ENCODE measurements around the gene CDKN2B-AS1.
"Not testable (repeated sequence)": the region's sequence is repeated elsewhere in the genome, so short reads cannot be mapped to it uniquely, and the experiment has no call there.

CDKN2B-AS1 gene

DNA sequence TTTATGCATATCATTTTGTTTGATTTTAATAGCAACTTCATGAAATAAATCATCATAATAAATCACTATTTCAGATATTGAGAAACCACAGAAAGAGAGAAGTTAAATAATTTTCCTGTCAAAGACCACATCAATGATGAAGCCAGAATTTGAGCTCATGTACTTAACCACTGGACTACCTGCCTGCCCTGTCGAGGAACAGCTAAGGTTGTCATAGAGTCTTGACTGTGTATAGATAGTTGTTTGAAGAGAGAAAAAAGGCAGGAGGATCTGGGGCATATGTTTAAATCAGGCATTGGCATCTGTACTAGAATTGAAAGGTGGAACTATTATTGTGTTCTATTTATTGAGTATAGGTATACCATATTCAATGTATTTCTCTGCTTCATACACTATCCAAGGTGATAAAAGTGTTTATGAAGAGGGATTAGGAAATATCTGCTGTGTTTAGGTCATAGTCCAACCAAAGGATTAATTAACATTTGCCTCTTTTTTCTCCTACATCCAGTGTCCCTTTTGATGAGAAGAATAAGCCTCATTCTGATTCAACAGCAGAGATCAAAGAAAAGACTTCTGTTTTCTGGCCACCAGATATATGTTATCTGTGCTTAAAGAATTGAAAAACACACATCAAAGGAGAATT is 51.8 kb downstream of the CDKN2B-AS1 start:
- DNase-seq, result no peak

DNA sequence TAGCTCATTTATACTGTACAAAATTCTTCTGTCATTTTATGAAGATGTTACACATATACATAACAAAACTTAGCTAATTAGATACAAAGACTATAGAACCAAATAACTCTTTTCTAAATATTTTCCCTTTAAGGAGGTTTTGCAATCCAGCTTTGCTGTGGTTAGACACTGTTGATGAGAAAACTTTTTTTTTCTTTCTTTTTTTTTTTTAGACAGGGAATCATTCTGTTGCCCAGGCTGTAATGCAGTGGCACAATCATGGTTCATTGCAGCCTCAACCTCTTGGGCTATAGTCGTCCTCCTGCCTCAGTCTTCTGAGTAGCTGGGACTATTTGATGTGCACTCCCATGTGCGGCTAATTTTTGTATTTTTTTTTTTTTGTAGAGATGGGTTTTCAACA is 53.0 kb downstream of the CDKN2B-AS1 start:
- DNase-seq, result no peak

DNA sequence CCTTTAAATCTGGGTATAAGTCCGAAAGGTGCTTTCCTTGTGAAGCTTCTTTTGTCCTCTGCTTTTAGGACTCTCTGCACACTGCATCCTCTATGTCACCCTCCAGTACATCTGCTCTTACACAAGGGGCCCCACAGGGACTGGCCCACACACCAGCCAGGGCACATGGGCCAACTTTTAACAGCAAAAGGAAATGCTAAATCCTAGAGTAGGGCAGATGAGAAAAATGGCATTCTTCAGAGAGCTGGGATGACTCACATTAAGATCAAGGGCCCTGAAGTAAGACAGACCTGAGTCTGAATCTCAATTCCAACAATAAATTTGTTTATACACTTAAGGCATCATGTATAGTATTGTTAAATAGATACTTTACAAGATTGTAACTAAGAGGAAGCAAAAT is 54.8 kb downstream of the CDKN2B-AS1 start:
- no peak for DNase-seq

DNA sequence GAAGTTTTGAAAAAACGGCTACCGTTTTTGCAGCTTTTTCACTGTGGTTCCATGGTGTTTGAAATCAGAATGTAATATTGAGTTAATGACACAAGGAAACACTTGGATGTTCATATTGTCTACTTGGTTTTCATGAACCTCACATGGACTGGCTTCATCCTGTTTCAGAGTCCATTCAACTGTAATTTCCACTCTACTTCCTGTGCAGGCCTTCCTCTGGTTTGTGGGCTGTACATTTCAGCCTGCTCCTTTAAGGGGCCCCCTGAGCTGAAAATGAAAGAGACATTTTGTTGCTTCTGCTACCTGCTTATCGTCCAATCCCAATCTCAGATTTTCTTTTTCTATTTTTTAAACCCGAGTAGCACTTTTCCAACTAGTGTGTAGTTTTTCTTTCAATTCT is 56.3 kb downstream of the CDKN2B-AS1 start:
- no peak for DNase-seq

DNA sequence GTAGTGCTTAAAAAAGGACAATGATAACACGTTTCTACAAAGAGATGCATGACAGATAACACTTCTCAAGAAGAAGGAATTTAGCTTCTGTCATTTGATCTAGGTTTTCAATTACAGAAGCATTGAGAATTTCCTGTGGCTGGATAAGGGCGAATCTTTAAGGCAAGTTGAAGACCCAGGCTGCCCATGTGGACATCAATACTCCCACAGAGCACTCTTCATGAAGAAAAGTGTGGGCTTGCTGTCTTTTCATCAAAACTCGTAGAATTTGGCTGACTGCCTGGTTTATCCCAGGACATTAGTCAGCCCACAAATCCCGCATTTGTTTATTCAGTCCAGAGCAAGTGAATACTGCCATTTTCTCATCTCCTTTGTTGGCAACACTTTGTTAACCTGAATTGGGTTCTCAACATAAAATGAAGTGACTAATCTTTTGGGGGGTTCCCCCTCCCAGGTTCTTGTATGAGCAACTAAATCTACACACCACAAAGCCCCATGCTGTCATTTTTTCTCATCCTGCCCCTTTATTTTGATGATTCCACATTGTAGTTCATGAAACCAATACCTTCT is 57.9 kb downstream of the CDKN2B-AS1 start:
- DNase-seq, result no peak

DNA sequence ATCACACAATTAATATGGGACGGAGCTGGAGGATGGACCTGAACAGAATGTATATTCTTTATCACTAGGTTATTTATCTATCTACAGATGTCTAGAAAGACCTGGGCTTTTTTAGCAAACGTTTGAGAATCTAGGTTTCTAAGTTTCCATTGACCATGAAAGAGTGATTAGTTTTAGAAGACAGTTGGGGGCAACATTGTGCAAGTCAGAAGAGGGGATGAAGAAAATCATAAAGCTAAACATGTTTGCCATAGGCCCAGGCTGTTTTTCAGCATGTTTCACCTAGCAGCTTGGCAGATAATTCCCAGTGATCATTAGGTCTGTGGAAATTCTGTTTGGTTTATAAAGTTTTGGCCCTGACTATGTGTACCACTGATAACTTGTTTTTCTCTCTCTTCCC is 58.6 kb downstream of the CDKN2B-AS1 start:
- no peak for DNase-seq

DNA sequence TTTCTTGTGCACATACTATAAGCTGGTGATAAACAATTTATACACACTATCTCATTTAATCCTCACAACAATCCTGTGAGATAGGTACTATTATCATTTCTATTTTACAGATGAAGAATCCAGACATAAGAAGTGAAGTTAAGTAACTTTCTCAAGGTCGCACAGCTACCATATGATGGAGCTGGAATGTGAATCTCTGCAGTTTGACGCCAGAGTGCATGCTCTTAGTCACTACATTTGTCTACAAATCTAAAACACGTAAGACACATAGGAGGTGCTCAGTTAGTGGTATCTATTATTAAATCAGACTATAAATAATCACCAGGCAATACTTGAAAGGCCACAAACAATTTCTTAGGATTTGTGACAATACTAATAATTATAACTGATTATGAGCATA is 59.5 kb downstream of the CDKN2B-AS1 start:
- no peak for DNase-seq

DNA sequence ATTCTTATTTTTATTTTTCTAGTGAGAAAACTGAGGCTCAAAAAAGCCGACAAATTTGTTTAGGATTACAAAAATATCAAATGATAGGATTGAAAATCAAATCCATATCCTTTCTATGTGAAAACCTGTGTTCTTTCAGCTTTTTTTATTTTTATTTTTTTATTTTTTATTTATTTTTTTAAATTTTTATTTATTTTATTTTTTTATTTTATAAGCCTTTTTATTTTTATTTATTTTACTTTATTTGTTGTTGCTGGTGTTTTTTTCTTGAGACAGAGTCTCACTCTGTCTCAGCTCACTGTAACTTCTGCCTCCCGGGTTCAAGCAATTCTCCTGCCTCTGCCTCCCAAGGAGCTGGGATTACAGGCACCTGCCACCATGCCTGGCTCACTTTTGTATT is 59.9 kb downstream of the CDKN2B-AS1 start:
- no peak for DNase-seq

DNA sequence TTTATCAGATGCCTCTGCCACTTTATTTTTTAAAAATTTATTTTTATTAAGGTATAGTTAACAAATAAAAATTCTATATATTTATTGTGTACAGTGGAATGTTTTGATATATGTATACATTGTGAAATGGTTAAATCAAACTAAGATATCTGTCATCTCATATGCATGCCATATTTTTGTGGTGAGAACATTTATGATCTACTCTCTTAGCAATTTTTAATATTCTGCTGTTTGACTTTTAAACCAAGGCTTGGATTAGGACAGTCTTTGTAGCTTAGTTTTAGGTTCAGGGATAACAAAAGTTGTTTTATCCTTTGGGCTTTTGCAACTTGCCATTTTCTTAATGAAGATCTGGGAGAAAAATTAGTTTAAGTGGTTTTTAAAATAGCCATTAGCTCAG is 60.5 kb downstream of the CDKN2B-AS1 start:
- no peak for DNase-seq

DNA sequence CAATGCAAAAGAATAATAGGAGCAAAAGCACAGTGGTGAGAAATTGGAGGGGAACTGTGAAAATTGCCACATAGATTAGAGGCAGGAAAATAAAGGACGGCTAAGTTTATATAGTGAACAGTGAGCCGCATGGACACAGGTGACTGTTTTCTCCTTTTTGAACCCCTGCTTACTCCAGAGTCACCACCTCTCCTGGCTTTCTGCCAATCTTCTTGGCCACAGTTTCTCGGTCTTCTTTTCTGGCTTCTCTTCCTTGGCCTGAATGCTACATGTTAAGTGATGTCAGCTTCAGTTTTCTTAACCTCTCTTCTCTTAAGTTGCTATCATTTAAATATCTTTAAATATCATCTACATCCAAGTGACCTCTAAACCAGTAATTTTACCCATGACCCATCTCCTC is 61.8 kb downstream of the CDKN2B-AS1 start:
- no peak for DNase-seq

DNA sequence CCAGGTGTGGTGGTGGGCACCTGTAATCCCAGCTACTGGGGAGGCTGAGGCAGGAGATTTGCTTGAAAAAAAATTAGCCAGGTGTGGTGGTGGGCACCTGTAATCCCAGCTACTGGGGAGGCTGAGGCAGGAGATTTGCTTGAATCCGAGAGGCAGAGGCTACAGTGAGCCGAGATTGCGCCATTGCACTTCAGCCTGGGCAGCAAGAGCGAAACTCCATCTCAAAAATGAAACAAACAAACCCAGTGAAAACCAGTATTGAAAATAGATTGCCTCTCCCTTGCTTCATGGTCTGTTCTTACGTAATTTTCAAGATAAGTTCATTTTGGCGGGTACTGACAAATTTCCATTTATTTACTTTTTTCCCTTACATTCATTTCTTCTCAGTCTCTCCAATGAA is 63.4 kb downstream of the CDKN2B-AS1 start:
- DNase-seq, result not testable (repeated sequence)

DNA sequence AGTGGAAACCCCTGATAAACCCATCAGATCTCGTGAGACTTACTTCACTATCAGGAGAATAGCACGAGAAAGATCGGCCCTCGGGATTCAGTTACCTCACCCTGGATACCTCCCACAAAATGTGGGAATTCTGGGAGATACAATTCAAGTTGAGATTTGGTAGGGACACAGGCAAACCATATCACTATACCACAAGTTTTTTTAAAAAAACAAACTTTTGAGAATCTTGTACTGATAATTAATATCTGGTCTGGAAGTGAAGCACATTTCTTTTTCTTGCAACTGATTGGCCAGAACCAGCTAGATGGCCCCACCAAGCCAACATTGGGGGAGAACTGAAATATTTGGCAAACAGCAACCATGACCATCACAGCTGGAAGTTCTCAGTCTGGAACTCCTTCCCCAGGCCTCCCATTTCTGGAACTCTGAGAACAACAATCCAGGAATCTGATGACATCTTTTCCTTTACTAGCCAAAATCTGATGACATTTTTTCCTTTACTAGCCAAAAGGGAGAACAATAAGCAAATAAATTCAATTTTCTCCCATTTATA is 66.3 kb downstream of the CDKN2B-AS1 start:
- DNase-seq, result no peak

DNA sequence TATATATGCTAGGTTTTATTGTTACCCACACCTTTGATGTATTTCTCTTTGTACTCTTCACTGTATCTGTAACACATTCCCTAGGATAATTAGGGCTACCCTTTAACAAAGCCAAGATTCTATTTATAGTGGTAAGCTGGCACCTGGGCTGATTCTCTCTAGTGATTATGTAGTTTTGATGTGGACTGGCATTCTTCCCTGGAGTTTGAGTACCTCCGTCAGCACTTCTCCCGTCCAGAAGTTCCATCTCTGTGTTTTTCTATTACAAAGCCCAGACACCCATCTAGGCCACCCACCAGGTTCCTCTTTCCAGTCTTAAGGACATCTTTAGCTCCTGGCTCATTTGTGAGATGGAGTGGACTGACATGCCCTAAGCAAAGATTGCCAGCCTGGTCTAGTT is 70.4 kb downstream of the CDKN2B-AS1 start:
- no peak for DNase-seq

DNA sequence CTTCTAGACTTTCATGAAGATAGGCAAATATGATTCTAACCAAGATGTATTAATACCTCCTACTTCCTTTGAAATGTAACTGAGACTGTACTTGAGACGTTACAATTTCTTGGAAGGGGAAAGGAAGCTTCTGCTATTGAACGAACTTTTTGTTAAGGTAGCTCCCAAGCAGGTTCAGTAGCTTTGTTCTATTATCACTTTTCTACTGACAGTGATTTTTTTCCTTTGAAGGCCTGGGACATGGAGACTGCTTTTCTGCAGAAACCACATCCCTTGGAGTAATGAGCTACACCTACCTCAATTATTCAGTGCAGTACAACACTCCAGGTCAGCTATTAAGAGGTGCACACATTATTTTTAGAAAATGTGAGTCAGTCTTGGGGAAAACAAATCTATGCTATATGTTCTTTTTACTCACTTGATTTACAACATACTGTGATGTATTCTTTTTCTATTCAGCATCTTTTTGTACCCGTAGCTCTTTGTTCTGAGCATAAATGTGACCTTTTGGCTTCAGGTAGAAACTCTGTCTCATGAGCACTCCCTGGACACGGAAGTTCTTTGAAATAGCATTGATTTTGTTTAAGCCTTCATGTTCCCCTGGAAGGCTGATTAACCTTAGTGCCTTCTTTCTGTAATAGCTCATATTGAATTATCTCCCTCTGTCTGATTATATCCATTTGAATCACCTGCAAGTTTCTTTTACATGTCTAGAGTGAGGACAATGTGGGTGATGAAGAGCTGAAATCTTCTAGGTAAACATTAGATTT is 71.0 kb downstream of the CDKN2B-AS1 start:
- DNase-seq, result no peak

DNA sequence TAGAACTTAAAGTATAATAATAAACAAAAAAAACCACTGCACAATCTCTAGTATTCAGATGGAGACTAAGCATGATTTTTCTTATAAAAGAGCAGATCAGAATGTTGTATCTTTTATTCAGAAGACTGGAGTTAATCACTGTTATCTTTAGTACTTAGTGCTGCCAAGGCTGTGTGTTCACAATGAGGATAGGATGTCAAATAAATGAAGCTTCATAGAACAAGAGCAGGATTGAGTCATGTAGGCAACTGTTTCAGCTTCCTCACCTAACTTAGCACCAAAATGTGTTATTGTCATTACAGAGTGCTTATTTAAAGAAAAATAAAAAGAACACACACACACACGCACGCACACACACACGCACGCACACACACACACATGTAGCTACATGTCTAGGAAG is 72.6 kb downstream of the CDKN2B-AS1 start:
- DNase-seq, result no peak

DNA sequence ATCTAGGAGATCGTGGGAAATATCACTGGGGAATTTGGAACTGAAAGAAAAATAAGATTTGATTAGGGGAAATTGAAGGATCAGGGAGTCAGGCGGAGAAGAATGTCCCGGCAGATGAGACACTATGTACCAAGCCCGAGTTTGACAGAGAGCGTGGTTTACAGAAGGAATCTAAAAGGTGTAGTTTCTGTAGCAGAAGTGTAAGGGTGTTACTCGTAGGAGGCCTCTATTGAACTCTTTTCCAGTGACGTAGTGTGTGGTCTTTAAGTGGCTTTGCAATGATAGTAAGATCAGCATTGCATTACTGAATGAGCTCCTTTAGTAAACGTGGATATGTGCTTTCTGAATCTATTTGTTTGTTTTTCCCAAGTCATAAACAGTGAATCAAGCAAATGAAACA is 73.8 kb downstream of the CDKN2B-AS1 start:
- DNase-seq, result no peak

DNA sequence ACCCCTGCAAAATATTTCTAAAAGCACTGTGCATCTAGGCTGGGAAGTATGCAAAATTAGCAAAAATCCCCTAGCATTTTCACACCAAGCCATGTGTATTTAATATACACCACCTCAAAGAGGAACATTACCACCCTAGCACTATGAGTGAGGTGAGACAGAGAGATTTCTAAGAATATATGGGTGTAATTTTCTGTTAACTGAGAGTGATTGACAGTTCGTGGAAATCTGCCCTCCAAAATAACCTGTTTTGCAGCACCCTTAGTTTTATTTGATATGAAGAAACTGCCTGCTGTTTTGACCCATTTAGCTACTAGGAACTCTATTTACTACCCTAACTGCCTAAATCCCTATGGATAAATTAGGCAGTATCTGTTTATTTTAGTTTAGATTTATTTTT is 78.8 kb downstream of the CDKN2B-AS1 start:
- no peak for DNase-seq

DNA sequence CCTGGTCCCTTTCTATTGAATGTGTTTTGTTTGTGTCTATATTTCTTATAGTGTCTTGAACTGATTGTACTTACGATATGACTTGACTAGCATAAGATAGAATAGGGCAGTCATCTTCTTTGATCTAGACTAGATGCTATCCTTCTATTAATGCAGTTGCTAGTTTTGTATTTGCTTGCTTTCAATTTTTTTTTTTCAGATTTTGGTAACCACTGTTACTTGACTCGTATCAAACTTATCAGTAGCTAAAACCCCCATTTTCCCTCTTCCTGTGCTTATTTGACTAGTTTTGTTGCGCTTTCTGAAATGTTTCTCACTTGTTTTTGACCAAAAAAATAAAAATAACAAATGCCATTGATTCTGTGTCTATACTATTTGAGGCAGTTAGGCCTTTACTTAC is 83.5 kb downstream of the CDKN2B-AS1 start:
- DNase-seq, result no peak

DNA sequence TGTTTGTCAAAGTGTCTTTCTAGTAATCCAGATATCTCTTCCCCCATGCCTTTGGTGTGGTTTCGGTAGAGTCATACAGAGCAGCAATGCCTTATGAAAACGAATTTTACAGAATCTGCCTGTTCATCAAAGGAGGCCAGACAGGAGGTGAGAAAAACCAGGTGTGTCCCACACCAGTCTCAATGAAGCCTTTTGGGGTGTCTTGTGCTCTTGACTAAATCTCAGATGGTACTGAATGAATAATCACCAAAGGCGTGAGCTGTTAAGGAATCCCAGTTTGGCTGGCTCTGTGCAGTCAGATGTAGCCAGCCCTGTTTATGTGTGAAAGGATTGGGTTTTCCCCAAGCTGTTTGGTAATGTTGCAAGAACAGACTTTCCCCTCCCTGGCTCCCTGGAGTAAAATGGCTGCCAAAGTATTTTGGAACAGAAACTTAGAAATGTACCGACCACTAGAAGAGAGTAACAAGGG is 85.3 kb downstream of the CDKN2B-AS1 start:
- no peak for DNase-seq

DNA sequence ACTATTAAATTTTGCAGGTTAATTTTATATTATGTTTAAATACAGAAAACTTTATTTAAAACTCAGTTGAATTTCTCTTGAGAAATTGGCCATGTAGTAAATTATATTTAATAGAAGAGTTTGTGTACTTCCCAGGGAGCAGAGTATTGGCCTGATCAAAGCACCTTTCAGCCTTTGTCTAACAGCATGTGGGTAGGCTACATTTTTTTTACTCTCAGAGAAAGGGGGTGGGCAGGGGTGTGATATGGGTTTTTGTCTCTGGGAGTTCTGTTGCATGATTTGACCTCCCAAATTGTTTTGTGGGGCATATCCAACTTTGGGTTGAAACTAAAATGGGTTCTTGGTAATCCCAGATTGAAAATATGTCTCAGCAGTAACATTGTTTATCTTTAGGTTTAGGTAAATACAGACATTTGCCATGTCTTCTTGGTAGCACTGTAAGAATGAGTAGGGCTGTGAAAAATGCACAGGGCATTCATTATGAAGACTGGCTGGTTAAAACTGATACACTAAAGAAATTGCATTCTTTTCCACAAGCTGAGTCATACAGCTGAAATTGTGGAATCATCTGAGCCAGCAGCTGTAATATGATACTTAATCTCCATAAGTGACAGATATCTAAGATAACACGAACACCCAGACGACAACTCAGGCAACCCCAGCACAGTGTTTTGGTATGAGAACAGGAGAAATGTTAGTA is 89.9 kb downstream of the CDKN2B-AS1 start:
- DNase-seq, result no peak

DNA sequence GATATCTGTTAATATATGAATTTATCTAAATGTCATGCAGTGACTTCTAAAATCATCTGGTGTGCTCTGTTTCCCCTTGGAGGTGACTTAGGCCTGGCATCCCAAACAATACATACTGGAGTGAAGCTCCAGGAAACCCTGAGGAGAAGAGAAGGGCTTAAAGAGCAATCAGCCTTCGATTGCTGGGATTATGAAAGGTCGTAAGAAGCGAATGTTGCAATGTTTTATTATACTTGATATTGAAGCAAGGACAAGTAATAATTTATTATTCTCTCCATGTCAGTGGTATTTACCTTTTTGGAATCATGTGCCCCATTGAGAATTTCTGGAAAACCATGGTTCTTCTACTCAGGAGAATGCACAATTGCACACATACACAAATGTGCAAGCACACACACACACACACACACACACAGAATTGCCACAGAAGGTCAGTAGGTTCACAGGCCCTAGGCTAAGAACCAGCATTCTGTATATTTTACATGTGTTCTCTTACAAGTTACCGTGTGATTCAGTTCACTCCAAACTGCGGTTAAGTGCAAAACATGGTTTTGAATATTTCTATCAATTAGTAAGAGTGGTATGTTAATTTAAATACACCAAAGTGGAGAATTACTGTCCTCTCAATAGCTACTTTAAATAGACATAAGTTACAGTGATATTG is 93.6 kb downstream of the CDKN2B-AS1 start:
- DNase-seq, result no peak

DNA sequence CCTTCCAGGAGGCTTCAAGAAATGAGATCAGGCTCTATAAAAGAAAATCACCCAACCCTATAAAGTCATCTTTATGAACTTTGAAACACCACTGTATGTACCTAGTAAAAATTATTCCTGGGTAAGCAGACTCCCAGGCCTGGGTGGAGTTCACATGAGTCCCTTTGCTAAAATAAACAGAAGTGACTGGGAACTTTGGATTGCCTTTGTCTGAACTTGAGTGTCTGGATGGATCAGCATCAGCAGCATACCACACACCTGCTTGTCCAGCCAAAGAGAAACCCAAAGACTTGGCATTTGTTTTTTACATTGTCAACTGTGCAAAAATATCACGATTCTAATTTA is 94.1 kb downstream of the CDKN2B-AS1 start:
- no peak for DNase-seq

DNA sequence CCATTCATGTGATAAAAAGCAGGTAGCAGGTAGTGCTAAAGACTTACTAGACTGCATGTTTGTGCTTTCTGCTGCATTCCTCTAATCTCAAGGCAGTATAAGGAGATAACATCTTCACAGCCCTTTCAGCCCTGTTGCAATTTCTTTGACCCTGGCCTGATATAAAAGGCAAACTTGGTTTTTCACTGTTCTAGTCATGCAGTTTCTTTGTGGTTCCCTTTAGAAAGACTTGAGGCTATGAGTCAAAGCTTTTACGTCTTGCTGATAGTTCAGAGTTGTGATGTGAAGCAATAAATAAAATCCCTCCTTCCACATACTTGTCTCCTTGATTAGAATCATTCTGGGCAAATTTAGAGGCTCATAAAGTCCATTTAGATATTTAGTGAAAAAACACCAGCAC is 103.1 kb downstream of the CDKN2B-AS1 start:
- no peak for DNase-seq

Measured in activated CD8-positive, alpha-beta memory T cell treated with anti-CD3 and anti-CD28 coated beads, Interleukin-2, amount 50 U/mL, for 48 hours (primary cell).